Liver (tissue), 9 donors: ENCODE data around the gene CEBPG. TPM values are rescaled to one million over a fixed set of nuclear protein-coding genes. Genes with fewer than 3 reads are reported as not detected.

Experiments used
- DNase-seq: peaks from one replicate; pipeline ENCODE4 v3.0.0-alpha.2; 2017; ENCODE audit warnings: low spot score
- H3K27ac ChIP-seq, 2 donors: one replicate each; pipeline ENCODE4 v1.7.0; 2013; ENCODE audit warnings: inconsistent platforms in 2 of 2, low read length in 2 of 2, control low read depth in 1 of 2, low read depth in 1 of 2, mild to moderate bottlenecking in 1 of 2
- H3K27me3 ChIP-seq, 4 donors: one replicate each; pipeline versions ENCODE4 v1.6.1 to v1.7.0; 2013; ENCODE audit warnings: low read length in 3 of 4, inconsistent platforms in 1 of 4, mild to moderate bottlenecking in 1 of 4, moderate library complexity in 1 of 4; ENCODE audit not compliant: control insufficient read depth in 4 of 4, insufficient read depth in 4 of 4
- H3K36me3 ChIP-seq, 4 donors: one replicate each; pipeline versions ENCODE4 v1.6.1 to v1.7.0; 2013; ENCODE audit warnings: low read length in 3 of 4, mild to moderate bottlenecking in 3 of 4, low read depth in 1 of 4, moderate library complexity in 1 of 4; ENCODE audit not compliant: control insufficient read depth in 4 of 4, insufficient read depth in 3 of 4
- H3K4me1 ChIP-seq, 4 donors: one replicate each; pipeline versions ENCODE4 v1.6.1 to v1.7.0; 2013; ENCODE audit warnings: low read length in 3 of 4, mild to moderate bottlenecking in 3 of 4, moderate library complexity in 1 of 4; ENCODE audit not compliant: control insufficient read depth in 4 of 4, insufficient read depth in 4 of 4
- H3K4me3 ChIP-seq, 3 donors: one replicate each; pipeline versions ENCODE4 v1.6.1 to v1.7.0; 2013; ENCODE audit warnings: low read length in 3 of 3, control low read depth in 1 of 3, low read depth in 1 of 3, mild to moderate bottlenecking in 1 of 3
- H3K9ac ChIP-seq, 2 donors: one replicate each; pipeline ENCODE4 v1.7.0; 2013; ENCODE audit warnings: low read length in 2 of 2, mild to moderate bottlenecking in 2 of 2, moderate library complexity in 2 of 2, control low read depth in 1 of 2, low read depth in 1 of 2
- H3K9me3 ChIP-seq, 4 donors: one replicate each; pipeline versions ENCODE4 v1.6.1 to v1.7.0; 2013; ENCODE audit warnings: low read length in 3 of 4; ENCODE audit not compliant: control insufficient read depth in 4 of 4
- ATF3 ChIP-seq: IDR thresholded peaks from 2 replicates; pipeline ENCODE4 v1.6.1; 2016; ENCODE audit warnings: antibody characterized with exemption
- EGR1 ChIP-seq, 2 donors: IDR thresholded peaks; 2 replicates each; pipeline ENCODE4 v1.6.1; 2016 to 2018; ENCODE audit warnings: antibody characterized with exemption in 2 of 2, low read depth in 2 of 2
- FOXA1 ChIP-seq: IDR thresholded peaks from 2 replicates; pipeline ENCODE4 v1.6.1; 2016; ENCODE audit warnings: antibody characterized with exemption
- FOXA2 ChIP-seq: IDR thresholded peaks from 2 replicates; pipeline ENCODE4 v1.6.1; 2016; ENCODE audit warnings: antibody characterized with exemption
- GABPA ChIP-seq, 2 donors: IDR thresholded peaks in 1 of 2; conservative IDR thresholded peaks in 1 of 2; 2 replicates each; pipeline ENCODE4 v1.6.1; 2016; ENCODE audit warnings: antibody characterized with exemption in 2 of 2, mild to moderate bottlenecking in 1 of 2, moderate library complexity in 1 of 2
- HNF4A ChIP-seq, 2 donors: conservative IDR thresholded peaks; 2 replicates each; pipeline ENCODE4 v1.6.1; 2016; ENCODE audit warnings: antibody characterized with exemption in 2 of 2, mild to moderate bottlenecking in 2 of 2
- HNF4G ChIP-seq: IDR thresholded peaks from 2 replicates; pipeline ENCODE4 v1.6.1; 2016; ENCODE audit warnings: antibody characterized with exemption
- JUND ChIP-seq, 2 donors: IDR thresholded peaks; 2 replicates each; pipeline ENCODE4 v1.6.1; 2016; ENCODE audit warnings: antibody characterized with exemption in 2 of 2
- MAX ChIP-seq: IDR thresholded peaks from 2 replicates; pipeline ENCODE4 v1.6.1; 2016; ENCODE audit warnings: antibody characterized with exemption
- NR2F2 ChIP-seq: IDR thresholded peaks from 2 replicates; pipeline ENCODE4 v1.6.1; 2016; ENCODE audit warnings: antibody characterized with exemption
- RAD21 ChIP-seq, 2 donors: IDR thresholded peaks; 2 replicates each; pipeline ENCODE4 v1.6.1; 2016; ENCODE audit warnings: antibody characterized with exemption in 2 of 2, mild to moderate bottlenecking in 2 of 2
- REST ChIP-seq: IDR thresholded peaks from 2 replicates; pipeline ENCODE4 v1.6.1; 2016; ENCODE audit warnings: antibody characterized with exemption, mild to moderate bottlenecking
- RXRA ChIP-seq, 2 donors: IDR thresholded peaks; 2 replicates each; pipeline ENCODE4 v1.6.1; 2017 to 2018; ENCODE audit warnings: antibody characterized with exemption in 2 of 2, mild to moderate bottlenecking in 1 of 2
- SP1 ChIP-seq: IDR thresholded peaks from 2 replicates; pipeline ENCODE4 v1.6.1; 2018; ENCODE audit warnings: antibody characterized with exemption, mild to moderate bottlenecking
- TAF1 ChIP-seq: conservative IDR thresholded peaks from 2 replicates; pipeline ENCODE4 v1.6.1; 2016; ENCODE audit warnings: antibody characterized with exemption, mild to moderate bottlenecking
- YY1 ChIP-seq: IDR thresholded peaks from 2 replicates; pipeline ENCODE4 v1.6.1; 2016; ENCODE audit warnings: antibody characterized with exemption, mild to moderate bottlenecking
- ZBTB33 ChIP-seq: IDR thresholded peaks from 2 replicates; pipeline ENCODE4 v1.6.1; 2016; ENCODE audit warnings: antibody characterized with exemption
- WGBS: extraction: QIAGEN DNeasy Blood & Tissue Kit; methylation state at CpG from one replicate; pipeline ENCODE4 v1.1.7; 2013; 5-methylcytosine and 5-hydroxymethylcytosine counted together
- polyA plus RNA-seq, 2 donors: library from polyadenylated mRNA; stranded (reverse) in 1 of 2; unstranded in 1 of 2; fragments of 200-250 nt in 1 of 2; fragments of >200 nt in 1 of 2; fragmentation: Nextera tagmentation in 1 of 2; extraction: Ambion mirVana in 1 of 2; gene quantifications; one replicate each; pipeline versions ENCODE4 v1.2.1 to v1.2.3, GENCODE V29; 2013 to 2015
- total RNA-seq, 2 donors: library from RNA; depleted of rRNA; stranded (reverse); fragments of >200 nt; gene quantifications; one replicate each; pipeline ENCODE4 v1.2.3, GENCODE V29; 2014
- TF ChIP-seq, protein P1 (sequence below): fragments of 150-350 bp; IDR thresholded peaks from 2 replicates; pipeline ENCODE4 v1.5.1; 2017; ENCODE audit warnings: improper control_type of control experiment, low read depth, low read length; ENCODE audit not compliant: missing input control
- donor health status: healthy.
- donor health status: healthy.
- donor health status: healthy.
- donor health status: healthy.
- donor health status: healthy.

Gene CEBPG
- total and polyA plus RNA-seq, 4 donors: 16.9 to 36.1 (median 24.2) TPM

GRCh38 chr19:33332248-33332647 lies 41.3 kb upstream of the CEBPG start:
- WGBS: 84% methylated on average over 5 of the region's 5 CpGs
- no peaks in the 10 kb centered on the region for H3K27me3 ChIP-seq
- H3K9ac ChIP-seq: no peak overlapping the region
- peaks cover 2 to 31% (median 17%) of the 10 kb centered on the region in 4 donors for H3K4me1 ChIP-seq
- no peaks in the 10 kb centered on the region for H3K36me3 ChIP-seq
- no peak for TF ChIP-seq NR2F2
- TF ChIP-seq TAF1: no peak
- no peak for TF ChIP-seq FOXA1
- TF ChIP-seq, protein P1, sequence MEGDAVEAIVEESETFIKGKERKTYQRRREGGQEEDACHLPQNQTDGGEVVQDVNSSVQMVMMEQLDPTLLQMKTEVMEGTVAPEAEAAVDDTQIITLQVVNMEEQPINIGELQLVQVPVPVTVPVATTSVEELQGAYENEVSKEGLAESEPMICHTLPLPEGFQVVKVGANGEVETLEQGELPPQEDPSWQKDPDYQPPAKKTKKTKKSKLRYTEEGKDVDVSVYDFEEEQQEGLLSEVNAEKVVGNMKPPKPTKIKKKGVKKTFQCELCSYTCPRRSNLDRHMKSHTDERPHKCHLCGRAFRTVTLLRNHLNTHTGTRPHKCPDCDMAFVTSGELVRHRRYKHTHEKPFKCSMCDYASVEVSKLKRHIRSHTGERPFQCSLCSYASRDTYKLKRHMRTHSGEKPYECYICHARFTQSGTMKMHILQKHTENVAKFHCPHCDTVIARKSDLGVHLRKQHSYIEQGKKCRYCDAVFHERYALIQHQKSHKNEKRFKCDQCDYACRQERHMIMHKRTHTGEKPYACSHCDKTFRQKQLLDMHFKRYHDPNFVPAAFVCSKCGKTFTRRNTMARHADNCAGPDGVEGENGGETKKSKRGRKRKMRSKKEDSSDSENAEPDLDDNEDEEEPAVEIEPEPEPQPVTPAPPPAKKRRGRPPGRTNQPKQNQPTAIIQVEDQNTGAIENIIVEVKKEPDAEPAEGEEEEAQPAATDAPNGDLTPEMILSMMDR: no peak
- TF ChIP-seq EGR1 (IDR thresholded peaks at IDR 0.05; ENCODE audit: low read depth in 2 of 2): no peak
- TF ChIP-seq ZBTB33: no peak
- no peak for TF ChIP-seq HNF4A (conservative IDR thresholded peaks at IDR 0.05)
- no peak for TF ChIP-seq REST
- no peak for TF ChIP-seq ATF3
- no peak for TF ChIP-seq YY1
- TF ChIP-seq FOXA2: no peak
- no peak for TF ChIP-seq MAX
- TF ChIP-seq RXRA (IDR thresholded peaks at IDR 0.05): no peak
- TF ChIP-seq GABPA (IDR thresholded peaks at IDR 0.05 in 1 of 2, conservative IDR thresholded peaks at IDR 0.05 in 1 of 2): no peak
- no peak for TF ChIP-seq RAD21 (IDR thresholded peaks at IDR 0.05)
- TF ChIP-seq HNF4G: no peak
- TF ChIP-seq JUND (IDR thresholded peaks at IDR 0.05): no peak
- H3K27ac ChIP-seq: no peak overlapping the region
- no peak overlapping the region for H3K4me3 ChIP-seq
- H3K9me3 ChIP-seq: no peaks in the 10 kb centered on the region
- no peak for DNase-seq

- 97% methylated on average over 4 of the region's 4 CpGs for WGBS
- H3K4me3 ChIP-seq: no peak overlapping the region
- H3K9me3 ChIP-seq: no peaks in the 10 kb centered on the region
- H3K27me3 ChIP-seq: no peaks in the 10 kb centered on the region
- no peak for DNase-seq
- H3K4me1 ChIP-seq: peaks cover 2 to 31% (median 17%) of the 10 kb centered on the region in 4 donors
- no peaks in the 10 kb centered on the region for H3K36me3 ChIP-seq
- H3K27ac ChIP-seq: no peak overlapping the region
- no peak overlapping the region for H3K9ac ChIP-seq
- TF ChIP-seq TAF1 (no peak), SP1 (no peak), EGR1 (IDR thresholded peaks at IDR 0.05; ENCODE audit: low read depth in 2 of 2) (no peak), MAX (no peak), GABPA (IDR thresholded peaks at IDR 0.05 in 1 of 2, conservative IDR thresholded peaks at IDR 0.05 in 1 of 2) (no peak), RXRA (IDR thresholded peaks at IDR 0.05) (no peak), REST (no peak), HNF4A (conservative IDR thresholded peaks at IDR 0.05) (no peak), JUND (IDR thresholded peaks at IDR 0.05) (no peak), RAD21 (IDR thresholded peaks at IDR 0.05) (no peak)
- TF ChIP-seq, protein P1: no peak
These were observed 40.4 kb upstream of the CEBPG start for GRCh38 chr19:33333151-33333550.
